Muscle of leg (tissue), 11 donors: Measurements from ENCODE around the gene ZNF77. TPM values are rescaled to one million over a fixed set of nuclear protein-coding genes. Genes with fewer than 3 reads are reported as not detected.
"Not testable (repeated sequence)": the region's sequence is repeated elsewhere in the genome, so short reads cannot be mapped to it uniquely, and the experiment has no call there.

Experiments
- DNase-seq: peaks from one replicate; pipeline ENCODE4 v3.0.0; 2013
- H3K27ac ChIP-seq: one replicate; pipeline ENCODE4 v1.5.1; 2013; ENCODE audit warnings: mild to moderate bottlenecking, low read length, control low read depth
- H3K27me3 ChIP-seq: one replicate; pipeline ENCODE4 v1.6.1; 2013; ENCODE audit warnings: low read length; ENCODE audit not compliant: control insufficient read depth, insufficient read depth
- H3K36me3 ChIP-seq: one replicate; pipeline ENCODE4 v1.6.1; 2013; ENCODE audit warnings: low read length; ENCODE audit not compliant: control insufficient read depth, insufficient read depth
- H3K4me1 ChIP-seq: one replicate; pipeline ENCODE4 v1.6.1; 2013; ENCODE audit warnings: low read length; ENCODE audit not compliant: control insufficient read depth, insufficient read depth
- H3K4me3 ChIP-seq: one replicate; pipeline ENCODE4 v1.5.1; 2013; ENCODE audit warnings: low read length, control low read depth
- H3K9me3 ChIP-seq: replicated peaks from 2 replicates; pipeline ENCODE4 v1.6.1; 2013; ENCODE audit warnings: low read depth, low read length; ENCODE audit not compliant: control insufficient read depth
- WGBS: methylation state at CpG from one replicate; pipeline ENCODE4 v1.1.5; 2013; ENCODE audit warnings: missing lambda C conversion rate; ENCODE audit not compliant: insufficient coverage; 5-methylcytosine and 5-hydroxymethylcytosine counted together
- polyA plus RNA-seq, 8 donors: library from polyadenylated mRNA; unstranded; fragments of 120-200 nt; gene quantifications; one replicate each; pipeline versions ENCODE4 v1.2.1 to v1.2.3, GENCODE V29; 2013; ENCODE audit warnings: inconsistent platforms in 1 of 8, low replicate concordance in 1 of 8; ENCODE audit not compliant: insufficient read length in 8 of 8, insufficient read depth in 1 of 8
- total RNA-seq: library from RNA; stranded (reverse); fragments of 120-200 nt; gene quantifications from one replicate; pipeline ENCODE4 v1.2.4, GENCODE V29; 2013

Gene ZNF77
- total and polyA plus RNA-seq, 9 donors = 4.1 to 10.0 (median 5.0) TPM

DNA sequence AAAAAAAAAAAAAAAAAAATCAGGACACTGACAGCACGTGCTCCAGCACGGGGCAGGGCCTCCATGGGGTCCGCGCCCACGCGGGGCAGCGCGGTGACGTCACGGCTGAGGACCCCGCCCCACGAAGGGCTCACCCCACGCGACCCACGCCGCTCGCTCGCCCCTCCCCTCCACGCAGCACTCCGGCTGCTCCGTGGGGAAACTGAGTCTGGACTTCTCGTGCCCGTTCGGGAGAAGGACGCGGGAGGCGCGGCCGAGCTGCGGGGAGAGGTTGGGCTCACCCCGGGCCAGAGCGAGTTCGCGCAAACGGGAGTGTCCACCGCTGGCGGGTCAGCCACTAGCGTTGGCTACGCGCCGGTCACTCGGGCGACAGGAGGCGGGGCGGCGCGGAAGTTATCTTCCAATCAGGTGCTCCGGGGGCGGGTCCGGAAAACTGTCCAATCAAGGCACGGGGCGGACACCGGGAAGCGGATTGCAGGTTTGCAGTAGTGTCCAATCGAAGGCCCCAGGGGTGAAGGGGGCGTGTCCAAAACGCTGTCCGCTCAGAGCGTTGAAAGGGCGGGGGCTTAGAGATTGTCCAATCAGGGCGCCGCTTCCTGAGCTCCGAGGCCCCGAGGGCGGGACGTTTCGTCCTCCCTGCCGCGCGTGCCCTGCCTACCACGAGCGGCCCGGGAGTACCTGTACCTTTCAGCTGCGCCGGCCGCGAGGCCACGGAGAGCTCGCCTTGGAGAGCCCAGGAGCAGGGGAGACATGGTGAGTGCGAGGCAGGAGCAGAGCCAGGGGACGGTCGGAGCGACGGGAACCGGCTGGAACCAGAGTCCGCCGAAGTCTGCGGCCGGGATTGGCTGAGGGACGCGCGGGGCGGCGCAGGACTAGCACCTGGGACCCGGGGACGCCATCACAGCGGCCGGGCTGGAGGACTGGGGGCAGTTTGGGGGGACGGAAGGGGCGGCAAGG is 44.2 kb downstream of the ZNF77 start, which contains the start of gene ZNF57:
Gene ZNF57 (plus strand): TSS at position 633 of the 957 bp plus-strand sequence. CDS start 118 bp downstream, at position 751.
- peak; percentile 100 for DNase-seq
- Histone ChIP-seq H3K9me3 (peaks cover 9% of the 10 kb centered on the region), H3K4me3 (peak within 1 kb of the TSS; percentile 94), H3K4me1 (peaks cover 9% of the 10 kb centered on the region), H3K36me3 (no peaks in the 10 kb centered on the region), H3K27me3 (no peaks in the 10 kb centered on the region), H3K27ac (peak within 1 kb of the TSS; percentile 78)
- under 1% methylated on average over 89 of the region's 100 CpGs for WGBS

DNA sequence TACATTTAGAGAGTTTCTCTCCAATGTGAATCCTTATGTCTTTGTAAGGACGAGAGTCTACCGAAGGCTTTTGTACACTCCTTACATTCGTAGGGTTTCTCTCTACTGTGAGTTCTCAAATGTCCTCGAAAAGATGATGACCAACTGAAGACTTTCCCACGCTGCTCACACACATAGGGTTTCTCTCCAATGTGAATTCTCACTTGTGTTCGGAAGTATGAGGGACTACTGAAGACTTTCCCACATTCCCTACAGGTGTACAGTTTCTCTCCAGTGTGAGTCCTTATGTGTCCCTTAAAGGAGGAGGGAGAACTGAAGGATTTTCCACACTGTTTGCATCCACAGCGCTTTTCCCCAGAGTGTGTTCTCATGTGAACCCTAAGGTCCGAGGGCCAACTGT is 48.1 kb downstream of the ZNF77 start:
- H3K36me3 ChIP-seq = no peaks in the 10 kb centered on the region
- H3K27me3 ChIP-seq = no peaks in the 10 kb centered on the region
- H3K27ac ChIP-seq = no peak overlapping the region
- H3K4me3 ChIP-seq = no peak overlapping the region
- H3K9me3 ChIP-seq = peaks cover 9% of the 10 kb centered on the region
- 80% methylated on average over 3 of the region's 8 CpGs for WGBS
- no peak for DNase-seq
- peaks cover 6% of the 10 kb centered on the region for H3K4me1 ChIP-seq

DNA sequence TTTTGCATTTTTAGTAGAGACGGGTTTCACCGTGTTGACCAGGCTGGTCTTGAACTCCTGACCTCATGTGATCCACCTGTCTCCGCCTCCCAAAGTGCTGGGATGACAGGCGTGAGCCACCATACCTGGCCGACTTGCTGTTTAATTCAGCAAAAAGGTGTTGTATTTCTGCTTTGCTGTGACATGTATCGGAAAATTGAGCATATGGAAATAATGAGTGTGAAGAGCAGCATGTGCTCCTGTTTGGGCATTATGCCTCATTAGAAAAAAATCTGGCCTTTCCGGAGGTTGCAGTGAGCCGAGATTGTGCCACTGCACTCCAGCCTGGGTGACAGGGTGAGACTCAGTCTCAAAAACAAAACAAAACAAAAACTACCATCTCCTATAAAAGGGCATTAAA is 54.2 kb downstream of the ZNF77 start:
- 71% methylated on average over 5 of the region's 8 CpGs for whole genome bisulfite sequencing
- H3K4me3 ChIP-seq, H3K36me3 ChIP-seq, H3K27ac ChIP-seq, H3K4me1 ChIP-seq, DNase-seq, H3K27me3 ChIP-seq, H3K9me3 ChIP-seq: not testable (repeated sequence)

DNA sequence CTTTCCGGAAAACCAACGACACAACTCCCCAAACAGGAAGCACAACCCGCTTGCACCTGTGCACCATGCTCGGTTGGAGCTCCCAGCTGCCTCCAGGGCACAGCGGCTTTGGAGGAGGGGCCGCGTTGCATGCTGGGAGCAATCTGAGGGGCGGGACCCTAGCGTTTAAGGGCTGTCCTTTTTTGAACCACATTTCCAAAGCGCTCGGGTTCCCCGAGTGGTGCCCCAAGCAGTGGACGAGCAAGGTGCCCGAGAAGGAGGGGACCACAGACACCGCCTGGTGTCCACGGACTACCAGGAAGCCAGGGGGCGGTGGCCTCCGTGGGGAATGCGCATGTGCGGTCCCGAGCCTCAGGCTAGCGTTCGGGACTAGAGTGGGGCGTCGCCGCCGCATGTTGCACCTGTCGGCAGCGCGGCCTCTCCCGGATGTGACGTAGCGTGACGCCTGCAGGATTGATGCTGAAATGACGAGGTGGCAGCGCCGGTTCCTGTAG is 56.0 kb downstream of the ZNF77 start:
- H3K36me3 ChIP-seq = no peaks in the 10 kb centered on the region
- H3K27ac ChIP-seq = peak overlapping the region; percentile 36
- peak; percentile 51 for DNase-seq
- H3K4me1 ChIP-seq = peaks cover 4% of the 10 kb centered on the region
- H3K9me3 ChIP-seq = no peaks in the 10 kb centered on the region
- 61% methylated on average over 30 of the region's 37 CpGs for WGBS
- peak overlapping the region; percentile 27 for H3K4me3 ChIP-seq
- H3K27me3 ChIP-seq = no peaks in the 10 kb centered on the region

DNA sequence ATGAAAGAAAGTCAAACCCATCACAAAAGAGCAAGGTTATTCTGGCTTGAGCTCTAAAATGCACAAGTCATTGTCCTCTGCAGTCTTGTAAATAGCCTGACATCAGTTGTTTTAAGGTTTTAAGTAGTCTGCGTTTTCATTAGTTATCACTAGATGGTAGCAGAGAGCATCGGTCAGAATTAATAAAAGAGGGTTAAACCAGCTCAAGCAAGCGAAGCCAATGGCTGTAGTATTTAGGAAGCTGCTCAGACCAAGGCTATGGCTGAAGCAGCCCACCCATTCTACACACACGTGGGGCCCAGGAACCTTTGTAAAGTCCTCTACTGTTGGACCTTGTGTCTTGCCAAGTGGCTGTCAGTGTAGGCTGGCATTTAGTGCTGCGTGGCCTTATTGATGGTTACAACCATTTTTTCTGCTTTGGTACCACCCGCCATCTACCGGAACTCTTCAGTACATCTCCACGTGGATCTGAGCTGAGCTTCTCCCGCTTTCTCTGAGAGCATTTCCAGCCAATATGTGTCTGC is 57.3 kb downstream of the ZNF77 start:
- H3K4me1 ChIP-seq = peaks cover 4% of the 10 kb centered on the region
- no peaks in the 10 kb centered on the region for H3K9me3 ChIP-seq
- H3K27me3 ChIP-seq = no peaks in the 10 kb centered on the region
- 33% methylated on average over 8 of the region's 9 CpGs for WGBS
- DNase-seq = peak; percentile 78
- no peak overlapping the region for H3K4me3 ChIP-seq
- no peaks in the 10 kb centered on the region for H3K36me3 ChIP-seq
- peak overlapping the region; percentile 49 for H3K27ac ChIP-seq

DNA sequence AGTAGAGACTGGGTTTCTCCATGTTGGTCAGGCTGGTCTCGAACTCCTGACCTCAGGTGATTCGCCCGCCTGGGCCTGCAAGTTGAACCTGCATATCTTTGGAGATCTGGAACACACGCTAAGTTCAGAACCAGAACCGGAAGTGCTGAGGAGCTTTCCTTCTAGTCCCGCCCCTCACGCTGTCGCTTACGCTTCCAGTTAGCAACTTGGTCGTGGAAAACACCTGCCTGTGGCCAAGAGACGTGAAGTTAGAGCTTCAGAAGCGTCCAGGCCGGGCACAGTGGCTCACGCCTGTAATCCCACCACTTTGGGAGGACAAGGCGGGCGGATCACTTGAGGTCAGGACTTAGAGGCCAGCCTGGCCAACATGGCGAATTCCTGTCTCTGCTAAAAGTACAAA is 59.0 kb downstream of the ZNF77 start:
- no peak overlapping the region for H3K27ac ChIP-seq
- WGBS = 88% methylated on average over 17 of the region's 17 CpGs
- H3K27me3 ChIP-seq = no peaks in the 10 kb centered on the region
- H3K36me3 ChIP-seq = no peaks in the 10 kb centered on the region
- peaks cover 3% of the 10 kb centered on the region for H3K9me3 ChIP-seq
- no peak for DNase-seq
- H3K4me1 ChIP-seq = peaks cover 4% of the 10 kb centered on the region
- H3K4me3 ChIP-seq = no peak overlapping the region

DNA sequence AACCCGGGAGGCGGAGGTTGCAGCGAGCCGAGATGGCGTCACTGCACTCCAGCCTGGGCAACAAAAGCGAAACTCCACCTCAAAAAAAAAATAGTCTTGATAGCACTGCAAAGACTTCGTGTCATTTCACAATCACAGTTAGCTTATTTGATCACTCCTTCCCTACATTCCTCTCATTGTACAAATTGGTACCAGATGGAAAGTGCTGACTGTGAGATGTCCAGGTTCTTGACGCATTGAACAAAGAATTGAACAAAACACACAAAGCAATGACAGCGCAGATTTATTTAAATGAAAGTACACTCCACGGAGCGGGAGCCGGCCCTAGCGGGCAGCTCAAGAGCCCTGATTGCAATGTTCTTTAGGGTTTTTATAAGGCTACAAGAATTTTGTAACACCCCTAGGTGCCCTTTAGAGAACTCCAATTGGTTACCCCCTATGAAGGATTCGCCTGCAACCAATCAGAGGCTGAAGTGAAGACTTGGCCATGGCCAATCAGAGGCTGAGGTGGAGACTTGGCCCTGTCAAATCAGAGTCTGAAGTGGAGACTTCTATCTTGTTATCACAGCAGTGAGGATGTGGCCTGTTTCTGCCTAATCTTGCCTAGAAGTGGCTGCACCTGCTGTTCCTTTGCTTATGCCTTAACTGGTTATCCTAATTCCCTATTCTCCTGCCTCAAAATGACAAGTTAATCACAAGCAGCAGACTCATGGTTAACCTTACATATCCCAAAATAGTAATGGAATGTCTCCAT is 60.9 kb downstream of the ZNF77 start:
- peaks cover 12% of the 10 kb centered on the region for H3K9me3 ChIP-seq
- no peak overlapping the region for H3K27ac ChIP-seq
- WGBS = 85% methylated on average over 8 of the region's 14 CpGs
- peaks cover 5% of the 10 kb centered on the region for H3K36me3 ChIP-seq
- H3K4me1 ChIP-seq = peaks cover 4% of the 10 kb centered on the region
- no peak for DNase-seq
- H3K27me3 ChIP-seq = no peaks in the 10 kb centered on the region
- no peak overlapping the region for H3K4me3 ChIP-seq

Other genes starting within 250 kb of the ZNF77 start
- gene GNG7, start 242.3 kb downstream of the ZNF77 start, total RNA-seq = 0.58 TPM
- 1 to 10 TPM; 2.2 to 3.1 (median 2.7) TPM for gene GNG7, start 242.3 kb downstream of the ZNF77 start, polyA plus RNA-seq
- 0.84 TPM for gene DIRAS1, start 223.6 kb downstream of the ZNF77 start, total RNA-seq
- 1 to 10 TPM; 1.9 to 4.9 (median 2.7) TPM for gene DIRAS1, start 223.6 kb downstream of the ZNF77 start, polyA plus RNA-seq
- gene SLC39A3, start 205.0 kb downstream of the ZNF77 start, total RNA-seq = 12.1 TPM
- gene SLC39A3, start 205.0 kb downstream of the ZNF77 start, polyA plus RNA-seq = 10 to 100 TPM; 12.2 to 18.4 (median 15.8) TPM
- gene SGTA, start 161.7 kb downstream of the ZNF77 start, total RNA-seq = 39.9 TPM
- 10 to 100 TPM; 77.2 to 95.8 (median 84.3) TPM for gene SGTA, start 161.7 kb downstream of the ZNF77 start, polyA plus RNA-seq
- 46.3 TPM for gene THOP1, start 159.5 kb downstream of the ZNF77 start, total RNA-seq
- 10 to 100 TPM; 42.2 to 56.5 (median 54.5) TPM for gene THOP1, start 159.5 kb downstream of the ZNF77 start, polyA plus RNA-seq
- 7.3 TPM for gene ZNF554, start 125.1 kb downstream of the ZNF77 start, total RNA-seq
- gene ZNF554, start 125.1 kb downstream of the ZNF77 start, polyA plus RNA-seq = 1 to 10 TPM; 4.5 to 5.9 (median 5.3) TPM
- 16.6 TPM for gene ZNF555, start 103.5 kb downstream of the ZNF77 start, total RNA-seq
- gene ZNF555, start 103.5 kb downstream of the ZNF77 start, polyA plus RNA-seq = 10 to 100 TPM in 7 of 8 donors, 1 to 10 TPM in 1; 7.4 to 14.9 (median 11.6) TPM
- 34.8 TPM for gene ZNF556, start 77.6 kb downstream of the ZNF77 start, total RNA-seq
- 10 to 100 TPM; 20.7 to 38.3 (median 31.3) TPM for gene ZNF556, start 77.6 kb downstream of the ZNF77 start, polyA plus RNA-seq
- gene ZNF57, start 44.0 kb downstream of the ZNF77 start, total RNA-seq = 3.5 TPM
- 1 to 10 TPM; 2.2 to 4.1 (median 3.4) TPM for gene ZNF57, start 44.0 kb downstream of the ZNF77 start, polyA plus RNA-seq
- gene TLE6, start 32.6 kb upstream of the ZNF77 start, total RNA-seq = 0.53 TPM
- 1 to 10 TPM in 3 of 8 donors, under 1 TPM in 5; 0.51 to 1.5 (median 0.91) TPM for gene TLE6, start 32.6 kb upstream of the ZNF77 start, polyA plus RNA-seq
- 14.2 TPM for gene TLE2, start 84.3 kb upstream of the ZNF77 start, total RNA-seq
- gene TLE2, start 84.3 kb upstream of the ZNF77 start, polyA plus RNA-seq = 10 to 100 TPM; 26.9 to 48.1 (median 33.7) TPM
- gene TLE5, start 117.5 kb upstream of the ZNF77 start, total RNA-seq = 245 TPM
- gene TLE5, start 117.5 kb upstream of the ZNF77 start, polyA plus RNA-seq = 100 to 1,000 TPM; 608 to 773 (median 696) TPM
- gene GNA11, start 149.4 kb upstream of the ZNF77 start, total RNA-seq = 29.5 TPM
- 10 to 100 TPM; 48.1 to 67.6 (median 61.1) TPM for gene GNA11, start 149.4 kb upstream of the ZNF77 start, polyA plus RNA-seq
- 2.0 TPM for gene GNA15, start 191.1 kb upstream of the ZNF77 start, total RNA-seq
- 1 to 10 TPM; 1.5 to 3.9 (median 2.1) TPM for gene GNA15, start 191.1 kb upstream of the ZNF77 start, polyA plus RNA-seq
- gene S1PR4, start 233.8 kb upstream of the ZNF77 start, total RNA-seq = 0.58 TPM
- 1 to 10 TPM in 1 of 8 donors, under 1 TPM in 7; 0.31 to 1.0 (median 0.56) TPM for gene S1PR4, start 233.8 kb upstream of the ZNF77 start, polyA plus RNA-seq
- gene NCLN, start 241.0 kb upstream of the ZNF77 start, total RNA-seq = 14.9 TPM
- gene NCLN, start 241.0 kb upstream of the ZNF77 start, polyA plus RNA-seq = 10 to 100 TPM; 26.4 to 37.4 (median 33.5) TPM